CD4-positive, alpha-beta T cell (primary cell): ENCODE results near the gene ATP6V0A4. TPM values are rescaled to one million over a fixed set of nuclear protein-coding genes. Genes with fewer than 3 reads are reported as not detected.

Experiments
- ATAC-seq: fragments of 200-7000 bp; cut with Tn5 transposase; one replicate; pipeline ENCODE4 v1.10.0; 2022; ENCODE audit warnings: mild to moderate bottlenecking; ENCODE audit not compliant: poor library complexity
- CTCF ChIA-PET: fragments of 350-600 bp; sonication (Branson Sonifier 250); formaldehyde crosslinking; loops from one replicate; lab custom pipeline; 2021; ENCODE audit warnings: antibody characterized with exemption, inconsistent platforms; lab: Charles Lee
- POLR2A ChIA-PET: fragments of 350-600 bp; sonication (Branson Sonifier 250); formaldehyde crosslinking; loops from one replicate; lab custom pipeline; 2021; ENCODE audit warnings: antibody characterized with exemption, inconsistent platforms; lab: Charles Lee
- DNase-seq, 14 experiments: peaks; one replicate each; pipeline ENCODE4 v3.0.0-alpha.2; 2013 to 2020; ENCODE audit warnings: mixed read lengths in 2 of 14
- H3K27ac ChIP-seq, 2 donors: one replicate each; pipeline versions ENCODE4 v1.5.1 to v1.7.0; 2013; ENCODE audit warnings: low read length in 2 of 2, low read depth in 1 of 2, mild to moderate bottlenecking in 1 of 2
- H3K27me3 ChIP-seq, 2 experiments: 1 replicate in 1 of 2; 2 replicates in 1 of 2; pipeline versions ENCODE4 v1.6.1 to v1.7.0; 2013; ENCODE audit warnings: low read length in 2 of 2, control low read depth in 1 of 2, mild to moderate bottlenecking in 1 of 2, moderate library complexity in 1 of 2; ENCODE audit not compliant: insufficient read depth in 2 of 2, control insufficient read depth in 1 of 2
- H3K36me3 ChIP-seq: one replicate; pipeline ENCODE4 v1.6.1; 2013; ENCODE audit warnings: low read length, control low read depth; ENCODE audit not compliant: insufficient read depth
- H3K4me1 ChIP-seq: one replicate; pipeline ENCODE4 v1.6.1; 2013; ENCODE audit warnings: low read length, control low read depth; ENCODE audit not compliant: insufficient read depth
- H3K4me3 ChIP-seq: one replicate; pipeline ENCODE4 v1.5.1; 2013; ENCODE audit warnings: mild to moderate bottlenecking, low read length, moderate library complexity
- H3K9me3 ChIP-seq, 2 experiments: 1 replicate in 1 of 2; 2 replicates in 1 of 2; pipeline versions ENCODE4 v1.6.1 to v1.7.0; 2013; ENCODE audit warnings: low read length in 2 of 2, mild to moderate bottlenecking in 2 of 2, control low read depth in 1 of 2, moderate library complexity in 1 of 2; ENCODE audit not compliant: control insufficient read depth in 1 of 2, insufficient read depth in 1 of 2
- H3K27ac Mint-ChIP-seq: one replicate; pipeline ENCODE4 v1.8.0; 2020; ENCODE audit warnings: mixed read lengths
- H3K27me3 Mint-ChIP-seq: one replicate; pipeline ENCODE4 v1.8.0; 2021; ENCODE audit warnings: mixed read lengths
- H3K36me3 Mint-ChIP-seq: one replicate; pipeline ENCODE4 v1.8.0; 2021; ENCODE audit warnings: low read depth, mixed read lengths
- H3K4me1 Mint-ChIP-seq: one replicate; pipeline ENCODE4 v1.8.0; 2021; ENCODE audit warnings: low read depth, mixed read lengths
- H3K4me3 Mint-ChIP-seq: one replicate; pipeline ENCODE4 v1.8.0; 2020; ENCODE audit warnings: mild to moderate bottlenecking, mixed read lengths
- H3K9me3 Mint-ChIP-seq: one replicate; pipeline ENCODE4 v1.8.0; 2020; ENCODE audit warnings: mixed read lengths
- intact Hi-C, 2 experiments: fragments of 100-400 bp; cut with DNase I in 1 of 2; cut with micrococcal nuclease in 1 of 2; formaldehyde crosslinking; loops; one replicate each; pipeline versions ENCODE4 v1.15.1 to v1.9.0; 2023 to 2025; cut with DNase I, micrococcal nuclease
- total RNA-seq, 174 experiments: library from RNA in 2 of 174; stranded (reverse) in 2 of 174; gene quantifications; one replicate each; pipeline ENCODE4 v1.2.3 and lab custom pipeline; 2021 to 2026
- TF ChIP-seq, protein P1 (sequence below): fragments of 200-600 bp; IDR thresholded peaks from one replicate; pipeline ENCODE4 v1.8.0; 2022; ENCODE audit warnings: antibody characterized with exemption, mild to moderate bottlenecking

The ATP6V0A4 gene
- total RNA-seq, 2 experiments from 2014 or later = not detected

DNA sequence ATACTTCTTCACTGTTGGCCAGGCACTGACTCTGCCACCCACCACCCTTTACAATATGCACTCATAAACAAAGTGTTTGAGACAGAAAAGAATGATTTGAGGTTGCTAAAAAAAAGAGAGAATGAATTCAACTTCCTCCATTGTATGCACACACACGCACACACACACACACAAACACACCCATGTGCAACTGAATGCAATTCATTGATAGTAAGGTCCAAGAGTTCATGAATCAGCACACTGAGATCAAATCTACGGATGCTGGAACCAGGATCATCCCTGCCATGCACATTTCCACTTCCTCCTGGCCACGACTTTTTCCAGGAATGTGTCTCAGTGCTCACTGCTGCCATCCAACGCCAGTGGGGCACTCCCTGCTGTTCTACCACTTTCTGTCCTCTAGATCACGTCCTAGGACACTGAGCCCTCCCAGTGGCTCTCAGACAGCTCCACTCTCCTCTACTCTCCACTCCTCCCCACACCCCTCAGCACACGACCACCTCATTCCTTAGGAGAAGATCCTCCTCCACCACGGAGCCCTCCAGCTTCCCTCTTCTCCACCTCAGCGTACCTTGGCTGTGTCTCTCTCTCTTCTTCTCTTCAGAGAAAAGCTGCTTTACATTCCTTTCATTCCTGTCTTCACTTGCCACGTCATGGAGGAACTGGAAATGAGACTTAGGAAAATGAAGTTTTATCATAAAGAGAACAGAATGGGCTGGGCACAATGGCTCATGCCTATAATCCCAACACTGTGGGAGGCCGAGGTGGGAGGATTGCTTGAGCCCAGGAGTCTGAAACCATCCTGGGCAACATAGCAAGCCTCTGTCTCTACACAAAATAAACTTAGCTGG lies 12.2 kb downstream of the ATP6V0A4 start:
- H3K4me3 ChIP-seq = no peak overlapping the region
- H3K36me3 Mint-ChIP-seq = no peaks in the 10 kb centered on the region
- peaks cover 3 to 5% of the 10 kb centered on the region in 2 experiments for H3K9me3 ChIP-seq
- DNase-seq (no peak), ATAC-seq (no peak)
- CTCF ChIA-PET = interaction anchor here (0.7 kb wide), 1 partner anchor 332 kb away, joined by 4 read pairs; no protein-coding TSS in a partner anchor
- H3K27ac ChIP-seq = no peak overlapping the region
- intact Hi-C loops = no loop called here
- TF ChIP-seq, protein P1, sequence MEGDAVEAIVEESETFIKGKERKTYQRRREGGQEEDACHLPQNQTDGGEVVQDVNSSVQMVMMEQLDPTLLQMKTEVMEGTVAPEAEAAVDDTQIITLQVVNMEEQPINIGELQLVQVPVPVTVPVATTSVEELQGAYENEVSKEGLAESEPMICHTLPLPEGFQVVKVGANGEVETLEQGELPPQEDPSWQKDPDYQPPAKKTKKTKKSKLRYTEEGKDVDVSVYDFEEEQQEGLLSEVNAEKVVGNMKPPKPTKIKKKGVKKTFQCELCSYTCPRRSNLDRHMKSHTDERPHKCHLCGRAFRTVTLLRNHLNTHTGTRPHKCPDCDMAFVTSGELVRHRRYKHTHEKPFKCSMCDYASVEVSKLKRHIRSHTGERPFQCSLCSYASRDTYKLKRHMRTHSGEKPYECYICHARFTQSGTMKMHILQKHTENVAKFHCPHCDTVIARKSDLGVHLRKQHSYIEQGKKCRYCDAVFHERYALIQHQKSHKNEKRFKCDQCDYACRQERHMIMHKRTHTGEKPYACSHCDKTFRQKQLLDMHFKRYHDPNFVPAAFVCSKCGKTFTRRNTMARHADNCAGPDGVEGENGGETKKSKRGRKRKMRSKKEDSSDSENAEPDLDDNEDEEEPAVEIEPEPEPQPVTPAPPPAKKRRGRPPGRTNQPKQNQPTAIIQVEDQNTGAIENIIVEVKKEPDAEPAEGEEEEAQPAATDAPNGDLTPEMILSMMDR = no peak
- peaks cover 14% of the 10 kb centered on the region for H3K27me3 Mint-ChIP-seq
- H3K27me3 ChIP-seq = peaks cover 0 to 2% of the 10 kb centered on the region in 2 experiments
- no peaks in the 10 kb centered on the region for H3K4me1 Mint-ChIP-seq
- H3K9me3 Mint-ChIP-seq = peaks cover 6% of the 10 kb centered on the region
- no peaks in the 10 kb centered on the region for H3K4me1 ChIP-seq
- no peak overlapping the region for H3K27ac Mint-ChIP-seq
- no peak overlapping the region for H3K4me3 Mint-ChIP-seq
- no peaks in the 10 kb centered on the region for H3K36me3 ChIP-seq
- POLR2A ChIA-PET = no interaction called here

DNA sequence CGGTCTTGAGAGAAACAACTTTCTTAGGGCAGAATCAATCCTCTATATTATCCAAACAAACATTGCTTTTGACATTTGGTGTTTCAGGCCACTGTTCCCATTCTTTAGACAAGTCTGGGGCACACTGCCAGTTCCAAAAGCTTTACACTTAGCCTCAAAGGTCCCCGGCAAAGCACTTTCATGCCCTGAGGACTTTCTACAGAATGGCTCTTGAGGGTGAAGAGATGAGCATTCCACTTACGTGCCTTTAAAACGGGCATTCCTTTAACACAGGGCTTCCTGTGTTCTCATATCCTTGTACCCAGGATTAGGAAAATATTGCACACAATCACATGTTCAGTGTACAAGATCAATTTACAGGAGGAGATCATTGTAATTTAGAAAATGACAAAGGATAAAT lies 13.3 kb downstream of the ATP6V0A4 start:
- Mint-ChIP-seq H3K27ac (no peak overlapping the region), H3K4me3 (no peak overlapping the region), H3K9me3 (peaks cover 6% of the 10 kb centered on the region), H3K4me1 (no peaks in the 10 kb centered on the region), H3K27me3 (peaks cover 14% of the 10 kb centered on the region), H3K36me3 (no peaks in the 10 kb centered on the region)
- Histone ChIP-seq H3K27ac (no peak overlapping the region), H3K27me3 (peaks cover 0 to 2% of the 10 kb centered on the region in 2 experiments), H3K36me3 (no peaks in the 10 kb centered on the region), H3K9me3 (peaks cover 4 to 8% of the 10 kb centered on the region in 2 experiments), H3K4me1 (no peaks in the 10 kb centered on the region), H3K4me3 (no peak overlapping the region)
- intact Hi-C loops = no loop called here
- ChIA-PET CTCF (interaction anchor here (0.7 kb wide), 1 partner anchor 53 kb away, joined by 3 read pairs; no protein-coding TSS in a partner anchor), POLR2A (no interaction called here)
- TF ChIP-seq, protein P1 = no peak
- no peak for ATAC-seq
- no peak for DNase-seq

DNA sequence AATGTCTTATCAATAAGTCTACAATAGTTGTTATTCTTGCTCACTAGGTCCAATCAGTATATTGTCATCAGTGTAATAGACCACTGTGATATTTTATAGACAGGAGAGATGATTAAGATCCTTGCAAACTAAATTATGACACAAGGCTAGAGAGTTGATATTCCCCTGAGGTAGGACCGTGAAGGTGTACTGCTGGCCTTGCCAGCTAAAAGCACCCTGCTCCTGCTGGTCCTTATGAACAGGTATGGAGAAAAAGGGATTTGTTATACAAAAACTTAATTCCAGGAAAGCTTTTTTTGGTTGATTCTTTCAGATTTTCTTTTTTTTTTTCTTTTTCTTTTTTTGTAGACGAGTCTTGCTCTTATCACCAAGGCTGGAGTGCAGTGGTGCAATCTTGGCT lies 17.0 kb downstream of the ATP6V0A4 start:
- H3K4me1 ChIP-seq = no peaks in the 10 kb centered on the region
- ChIA-PET CTCF (no interaction called here), POLR2A (no interaction called here)
- H3K27me3 ChIP-seq = no peaks in the 10 kb centered on the region
- TF ChIP-seq, protein P1 = no peak
- Mint-ChIP-seq H3K4me1 (no peaks in the 10 kb centered on the region), H3K27ac (no peak overlapping the region), H3K4me3 (no peak overlapping the region), H3K9me3 (peaks cover 2% of the 10 kb centered on the region), H3K27me3 (peaks cover 5% of the 10 kb centered on the region), H3K36me3 (no peaks in the 10 kb centered on the region)
- no peak for ATAC-seq
- H3K36me3 ChIP-seq = no peaks in the 10 kb centered on the region
- no peak for DNase-seq
- intact Hi-C loops = no loop called here
- H3K9me3 ChIP-seq = peaks cover 4 to 8% of the 10 kb centered on the region in 2 experiments
- no peak overlapping the region for H3K4me3 ChIP-seq
- no peak overlapping the region for H3K27ac ChIP-seq
